ENCODE measurements around the gene PRRT1. TPM values are rescaled to one million over a fixed set of nuclear protein-coding genes. Genes with fewer than 3 reads are reported as not detected.

Gene PRRT1
- total RNA-seq, 1 experiment from 2014 or later = 1.9 TPM

DNA sequence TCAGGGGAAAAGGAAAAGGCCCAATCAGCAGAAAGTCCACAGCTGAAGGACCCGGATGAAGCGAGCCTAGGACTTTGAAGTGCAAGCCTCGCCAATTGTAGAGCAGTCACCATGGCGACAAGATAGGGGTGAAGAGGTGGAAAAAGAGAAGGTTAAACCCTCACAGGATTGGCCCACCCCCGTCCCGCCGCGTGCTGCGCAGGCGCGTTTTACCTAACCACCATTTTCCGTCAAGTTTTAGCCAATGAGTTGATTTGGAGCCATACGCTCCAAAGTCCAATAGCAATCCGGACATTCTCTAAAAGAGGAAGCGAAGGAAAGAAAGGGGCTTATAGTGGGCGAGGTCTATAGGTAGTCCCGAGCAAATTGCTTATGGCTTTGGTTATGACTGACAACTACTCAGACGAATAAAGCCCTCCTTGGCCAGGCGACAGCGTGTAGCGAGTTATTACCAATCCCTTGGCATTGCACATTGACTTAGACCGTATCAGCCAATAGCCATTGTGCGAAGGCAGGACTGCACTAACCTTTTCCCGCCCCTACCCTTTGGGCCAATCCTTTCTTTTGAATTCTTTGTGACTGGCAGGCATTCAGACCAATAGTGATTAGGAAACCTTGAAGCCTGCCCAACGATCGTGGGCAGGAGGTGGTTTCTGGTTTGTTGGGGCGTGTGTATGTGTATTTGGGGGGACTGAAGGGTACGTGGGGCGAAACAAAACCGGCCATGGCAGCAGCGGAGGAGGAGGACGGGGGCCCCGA, 26.2 kb upstream of the PRRT1 start, which contains the start of gene RNF5:
Gene RNF5 (plus strand): TSS at position 618 of the 759 bp plus-strand sequence. CDS start 107 bp downstream, at position 725.
- peak within 1 kb of the TSS; percentile 68 for H3K27ac ChIP-seq (ENCODE audit: insufficient read length, low read depth, low read length)
- H3K4me2 ChIP-seq (ENCODE audit: insufficient read depth, insufficient read length, low read length) = peak within 1 kb of the TSS; percentile 83
- Mint-ChIP-seq H3K27me3 (ENCODE audit: low read depth) (no peaks in the 10 kb centered on the region; the same call in 1 of the 2 replicates), H3K4me3 (peak within 1 kb of the TSS; percentile 83 to 86), H3K27ac (peak within 1 kb of the TSS; percentile 98), H3K9me3 (no peaks in the 10 kb centered on the region; a peak in 1 of 5 replicates), H3K4me1 (peaks cover 42 to 43% of the 10 kb centered on the region in 2 experiments), H3K36me3 (ENCODE audit: insufficient read depth in 1 of 3, low read depth in 3 of 3) (peaks cover 22 to 43% (median 42%) of the 10 kb centered on the region in 3 experiments)
- H2BK15ac ChIP-seq (ENCODE audit: low read depth, low read length) = no peak within 1 kb of the TSS
- no peak within 1 kb of the TSS for H3T11ph ChIP-seq (ENCODE audit: low read length)
- H2AK5ac ChIP-seq (ENCODE audit: insufficient read length, low read length) = no peak within 1 kb of the TSS
- H4K20me1 ChIP-seq (ENCODE audit: control insufficient read depth, insufficient read depth, insufficient read length) = no peaks in the 10 kb centered on the region
- H2BK20ac ChIP-seq (ENCODE audit: low read depth, low read length, poor library complexity, severe bottlenecking) = no peak within 1 kb of the TSS
- H4K91ac ChIP-seq (ENCODE audit: insufficient read length, low read depth, low read length) = no peak within 1 kb of the TSS
- WGBS (ENCODE audit: extremely low coverage, insufficient read length, low lambda C conversion rate) = no CpG with 5 or more reads among the region's 33 CpGs
- peaks cover 7% of the 10 kb centered on the region for H3K4me1 ChIP-seq (ENCODE audit: insufficient read depth, low read length)
- H3K23ac ChIP-seq (ENCODE audit: insufficient read length, low read depth, low read length) = no peak within 1 kb of the TSS
- no peak within 1 kb of the TSS for H4K8ac ChIP-seq (replicated peaks; ENCODE audit: insufficient read length, low read depth, low read length)
- peaks cover 20% of the 10 kb centered on the region; the same call in 1 of the 2 replicates for H3K79me2 ChIP-seq (ENCODE audit: insufficient read depth, low read length)
- no peak for TF ChIP-seq CTCF (conservative IDR thresholded peaks at IDR 0.05)
- no peaks in the 10 kb centered on the region for H3K79me1 ChIP-seq (ENCODE audit: insufficient read depth, low read depth, low read length, poor library complexity, severe bottlenecking)
- peak within 1 kb of the TSS; percentile 83 for H3K9ac ChIP-seq (ENCODE audit: extremely low read depth, insufficient read length, low read length)
- peak within 1 kb of the TSS; percentile 93 for H2BK120ac ChIP-seq (ENCODE audit: low read depth, low read length, poor library complexity, severe bottlenecking)
- H3K23me2 ChIP-seq (ENCODE audit: insufficient read length, low read depth, low read length, poor library complexity, severe bottlenecking) = peaks cover 22% of the 10 kb centered on the region
- H3K56ac ChIP-seq (ENCODE audit: insufficient read length, low read depth, low read length) = no peak within 1 kb of the TSS
- H2AFZ ChIP-seq (ENCODE audit: low read length) = no peak within 1 kb of the TSS
- peak within 1 kb of the TSS; percentile 90 for H3K18ac ChIP-seq (ENCODE audit: insufficient read length, low read depth, low read length)
- H3K9me3 ChIP-seq (ENCODE audit: control insufficient read depth, low read depth, low read length) = no peaks in the 10 kb centered on the region
- no peak within 1 kb of the TSS for H2BK5ac ChIP-seq (ENCODE audit: insufficient read length, low read length)
- H3K4ac ChIP-seq (ENCODE audit: low read depth, low read length) = peak within 1 kb of the TSS; percentile 43; the same call in 1 of the 2 replicates
- peak within 1 kb of the TSS; percentile 28 for H4K5ac ChIP-seq (ENCODE audit: insufficient read length, low read depth, low read length)
- peak; percentile 98 for DNase-seq
- no peak within 1 kb of the TSS for H2BK12ac ChIP-seq (ENCODE audit: insufficient read length, low read depth, low read length)
- no peaks in the 10 kb centered on the region for H3K27me3 ChIP-seq (ENCODE audit: insufficient read depth, low read length)
- peak within 1 kb of the TSS; percentile 86; the same call in 1 of the 2 replicates for H3K14ac ChIP-seq (ENCODE audit: insufficient read depth, low read length)

Data from H9 (cell line).